Measurements from ENCODE around the gene CCSER1.

Gene CCSER1

GRCh38 chr4:90495936-90496335 is 368.7 kb downstream of the CCSER1 start:
- Histone ChIP-seq H3F3A (ENCODE audit: low read depth) (no peaks in the 10 kb centered on the region), H3K9ac (ENCODE audit: low read depth, low read length, poor library complexity, severe bottlenecking) (no peak overlapping the region), H3K9me2 (replicated peaks; ENCODE audit: low read depth, low read length) (no peaks in the 10 kb centered on the region), H3K4me1 (ENCODE audit: insufficient read depth, low read length, poor library complexity, severe bottlenecking) (no peaks in the 10 kb centered on the region), H4K20me1 (ENCODE audit: insufficient read depth, low read length, poor library complexity, severe bottlenecking) (no peaks in the 10 kb centered on the region), H3K36me3 (ENCODE audit: insufficient read depth, low read length) (no peaks in the 10 kb centered on the region), H3K27me3 (ENCODE audit: insufficient read depth, low read length, poor library complexity, severe bottlenecking) (no peaks in the 10 kb centered on the region), H3K4me3 (ENCODE audit: low read length, poor library complexity, severe bottlenecking) (no peak overlapping the region), H2AFZ (ENCODE audit: low read length) (no peak overlapping the region), H3K79me2 (ENCODE audit: insufficient read depth, low read length) (no peaks in the 10 kb centered on the region), H3K9me3 (ENCODE audit: insufficient read depth, low read depth, low read length) (no peaks in the 10 kb centered on the region), H3K4me2 (ENCODE audit: low read depth, low read length, poor library complexity, severe bottlenecking) (no peak overlapping the region)
- TF ChIP-seq EZH2phosphoT487 (IDR thresholded peaks at IDR 0.05; ENCODE audit: borderline replicate concordance), result no peak
- TF ChIP-seq, protein P1, sequence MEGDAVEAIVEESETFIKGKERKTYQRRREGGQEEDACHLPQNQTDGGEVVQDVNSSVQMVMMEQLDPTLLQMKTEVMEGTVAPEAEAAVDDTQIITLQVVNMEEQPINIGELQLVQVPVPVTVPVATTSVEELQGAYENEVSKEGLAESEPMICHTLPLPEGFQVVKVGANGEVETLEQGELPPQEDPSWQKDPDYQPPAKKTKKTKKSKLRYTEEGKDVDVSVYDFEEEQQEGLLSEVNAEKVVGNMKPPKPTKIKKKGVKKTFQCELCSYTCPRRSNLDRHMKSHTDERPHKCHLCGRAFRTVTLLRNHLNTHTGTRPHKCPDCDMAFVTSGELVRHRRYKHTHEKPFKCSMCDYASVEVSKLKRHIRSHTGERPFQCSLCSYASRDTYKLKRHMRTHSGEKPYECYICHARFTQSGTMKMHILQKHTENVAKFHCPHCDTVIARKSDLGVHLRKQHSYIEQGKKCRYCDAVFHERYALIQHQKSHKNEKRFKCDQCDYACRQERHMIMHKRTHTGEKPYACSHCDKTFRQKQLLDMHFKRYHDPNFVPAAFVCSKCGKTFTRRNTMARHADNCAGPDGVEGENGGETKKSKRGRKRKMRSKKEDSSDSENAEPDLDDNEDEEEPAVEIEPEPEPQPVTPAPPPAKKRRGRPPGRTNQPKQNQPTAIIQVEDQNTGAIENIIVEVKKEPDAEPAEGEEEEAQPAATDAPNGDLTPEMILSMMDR (conservative IDR thresholded peaks at IDR 0.05; ENCODE audit: low read length), result no peak

- Histone ChIP-seq H4K20me1 (ENCODE audit: insufficient read depth, low read length, poor library complexity, severe bottlenecking) (no peaks in the 10 kb centered on the region), H3K4me3 (ENCODE audit: low read length, poor library complexity, severe bottlenecking) (no peak overlapping the region), H3K9me2 (replicated peaks; ENCODE audit: low read depth, low read length) (no peaks in the 10 kb centered on the region), H2AFZ (ENCODE audit: low read length) (no peak overlapping the region), H3K9ac (ENCODE audit: low read depth, low read length, poor library complexity, severe bottlenecking) (no peak overlapping the region), H3F3A (ENCODE audit: low read depth) (no peaks in the 10 kb centered on the region), H3K36me3 (ENCODE audit: insufficient read depth, low read length) (no peaks in the 10 kb centered on the region), H3K4me2 (ENCODE audit: low read depth, low read length, poor library complexity, severe bottlenecking) (no peak overlapping the region), H3K79me2 (ENCODE audit: insufficient read depth, low read length) (no peaks in the 10 kb centered on the region), H3K9me3 (ENCODE audit: insufficient read depth, low read depth, low read length) (no peaks in the 10 kb centered on the region), H3K4me1 (ENCODE audit: insufficient read depth, low read length, poor library complexity, severe bottlenecking) (no peaks in the 10 kb centered on the region), H3K27me3 (ENCODE audit: insufficient read depth, low read length, poor library complexity, severe bottlenecking) (no peaks in the 10 kb centered on the region)
- TF ChIP-seq EZH2phosphoT487 (IDR thresholded peaks at IDR 0.05; ENCODE audit: borderline replicate concordance), result no peak
- TF ChIP-seq, protein P1 (conservative IDR thresholded peaks at IDR 0.05; ENCODE audit: low read length), result no peak
Observed at GRCh38 chr4:90498175-90498574, 371.0 kb downstream of the CCSER1 start.

DNA sequence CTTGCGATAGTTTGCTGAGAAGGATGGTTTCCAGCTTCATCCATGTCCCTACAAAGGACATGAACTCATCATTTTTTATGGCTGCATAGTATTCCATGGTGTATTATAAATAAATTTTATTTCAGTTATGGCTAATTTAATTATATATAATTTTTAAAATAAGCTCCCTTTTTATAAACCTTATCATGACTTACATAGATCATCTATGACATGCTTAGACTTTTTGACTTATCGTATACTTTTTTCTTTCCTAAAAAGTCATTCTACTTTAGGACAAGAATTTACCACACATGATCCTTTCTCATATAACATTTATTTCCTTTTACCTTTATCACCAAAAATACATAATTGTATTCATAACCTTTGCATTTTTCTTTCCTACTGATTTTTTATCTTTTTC is 376.5 kb downstream of the CCSER1 start:
- no peak overlapping the region for H3K4me2 ChIP-seq (ENCODE audit: low read depth, low read length, poor library complexity, severe bottlenecking)
- H2AFZ ChIP-seq (ENCODE audit: low read length), result no peak overlapping the region
- H4K20me1 ChIP-seq (ENCODE audit: insufficient read depth, low read length, poor library complexity, severe bottlenecking), result no peaks in the 10 kb centered on the region
- no peaks in the 10 kb centered on the region for H3K79me2 ChIP-seq (ENCODE audit: insufficient read depth, low read length)
- no peak overlapping the region for H3K9ac ChIP-seq (ENCODE audit: low read depth, low read length, poor library complexity, severe bottlenecking)
- H3K4me3 ChIP-seq (ENCODE audit: low read length, poor library complexity, severe bottlenecking), result no peak overlapping the region
- H3F3A ChIP-seq (ENCODE audit: low read depth), result no peaks in the 10 kb centered on the region
- H3K36me3 ChIP-seq (ENCODE audit: insufficient read depth, low read length), result no peaks in the 10 kb centered on the region
- no peaks in the 10 kb centered on the region for H3K4me1 ChIP-seq (ENCODE audit: insufficient read depth, low read length, poor library complexity, severe bottlenecking)
- no peaks in the 10 kb centered on the region for H3K27me3 ChIP-seq (ENCODE audit: insufficient read depth, low read length, poor library complexity, severe bottlenecking)
- peaks cover 6% of the 10 kb centered on the region; the same call in 1 of the 2 replicates for H3K9me3 ChIP-seq (ENCODE audit: insufficient read depth, low read depth, low read length)
- TF ChIP-seq, protein P1 (conservative IDR thresholded peaks at IDR 0.05; ENCODE audit: low read length), result no peak
- TF ChIP-seq EZH2phosphoT487 (IDR thresholded peaks at IDR 0.05; ENCODE audit: borderline replicate concordance), result no peak
- no peaks in the 10 kb centered on the region for H3K9me2 ChIP-seq (replicated peaks; ENCODE audit: low read depth, low read length)

Data from Loucy (cell line).